Naive thymus-derived CD8-positive, alpha-beta T cell (primary cell): ENCODE data around the gene CC2D1A. TPM values are rescaled to one million over a fixed set of nuclear protein-coding genes. Genes with fewer than 3 reads are reported as not detected.
A peak's percentile ranks its signal among the peaks of the same experiment; 100 is the strongest.

Source experiments
- ATAC-seq, 2 donors: fragments of 150-1000 bp; cut with Tn5 transposase in 1 of 2; sonication (Bioruptor Pico), chemical (Tn5 transposase) in 1 of 2; 1 replicate in 1 of 2; 2 replicates in 1 of 2; pipeline ENCODE4 v1.10.0; 2021; ENCODE audit warnings: mild to moderate bottlenecking in 2 of 2, moderate library complexity in 2 of 2
- POLR2A ChIA-PET: fragments of 350-600 bp; sonication (Branson Sonifier 250); formaldehyde crosslinking; loops from one replicate; lab custom pipeline; 2021; ENCODE audit warnings: antibody characterized with exemption; lab: Charles Lee
- DNase-seq, 10 donors: peaks; one replicate each; pipeline versions ENCODE4 v3.0.0 to v3.0.0-alpha.2; 2020 to 2022
- H3K27ac Mint-ChIP-seq, 10 donors: one replicate each; pipeline ENCODE4 v1.8.0; 2020 to 2022; ENCODE audit warnings: mild to moderate bottlenecking in 10 of 10, mixed read lengths in 10 of 10, moderate library complexity in 4 of 10, inconsistent platforms in 1 of 10
- H3K27me3 Mint-ChIP-seq, 5 donors: one replicate each; pipeline ENCODE4 v1.8.0; 2021 to 2022; ENCODE audit warnings: mixed read lengths in 5 of 5
- H3K36me3 Mint-ChIP-seq, 3 donors: one replicate each; pipeline ENCODE4 v1.8.0; 2020 to 2022; ENCODE audit warnings: mixed read lengths in 3 of 3, mild to moderate bottlenecking in 2 of 3, inconsistent platforms in 1 of 3
- H3K4me1 Mint-ChIP-seq, 4 donors: one replicate each; pipeline ENCODE4 v1.8.0; 2021 to 2022; ENCODE audit warnings: mixed read lengths in 4 of 4
- H3K4me3 Mint-ChIP-seq, 10 donors: one replicate each; pipeline ENCODE4 v1.8.0; 2020 to 2022; ENCODE audit warnings: mild to moderate bottlenecking in 10 of 10, mixed read lengths in 10 of 10, moderate library complexity in 6 of 10, inconsistent platforms in 1 of 10
- H3K9me3 Mint-ChIP-seq, 9 donors: one replicate each; pipeline ENCODE4 v1.8.0; 2020 to 2022; ENCODE audit warnings: mixed read lengths in 9 of 9, mild to moderate bottlenecking in 3 of 9, inconsistent platforms in 1 of 9, moderate library complexity in 1 of 9
- polyA plus RNA-seq, 3 donors: library from polyadenylated mRNA; unstranded; fragments of 300-500 nt; fragmentation: Illumina TruSeq; gene quantifications; one replicate each; pipeline ENCODE4 v1.2.3, GENCODE V29; 2021
- total RNA-seq, 8 experiments: library from RNA in 2 of 8; stranded (reverse) in 2 of 8; gene quantifications; one replicate each; pipeline ENCODE4 v1.2.3 and lab custom pipeline; 2021 to 2026

The CC2D1A gene
- total and polyA plus RNA-seq, 5 experiments from 2014 or later: 4.3 to 30.7 (median 10.5) TPM

- peaks cover 0 to 9% (median 0%) of the 10 kb centered on the region in 5 donors for H3K27me3 Mint-ChIP-seq
- H3K36me3 Mint-ChIP-seq: no peaks in the 10 kb centered on the region
- no peaks in the 10 kb centered on the region for H3K9me3 Mint-ChIP-seq
- POLR2A ChIA-PET: interaction anchor here (6.6 kb wide), 1 partner anchor 155 kb away, joined by 41 read pairs; the partner anchor contains the start of gene IL27RA
- H3K4me1 Mint-ChIP-seq: peaks cover 5 to 36% (median 29%) of the 10 kb centered on the region in 4 donors
- no peak overlapping the region for H3K4me3 Mint-ChIP-seq
- DNase-seq (no peak), ATAC-seq (no peak)
- no peak overlapping the region for H3K27ac Mint-ChIP-seq
These were observed 28.7 kb upstream of the CC2D1A start for GRCh38 chr19:13877303-13877702.

- ATAC-seq (peak; percentile 94), DNase-seq (peak; percentile 93 to 98 (median 95))
- H3K27me3 Mint-ChIP-seq: no peaks in the 10 kb centered on the region
- H3K27ac Mint-ChIP-seq: peak overlapping the region in 9 of 10 donors; percentile 26 to 81 (median 74)
- peak overlapping the region; percentile 47 to 77 (median 67) for H3K4me3 Mint-ChIP-seq
- no peaks in the 10 kb centered on the region for H3K9me3 Mint-ChIP-seq
- peaks cover 7 to 46% (median 40%) of the 10 kb centered on the region in 4 donors for H3K4me1 Mint-ChIP-seq
- POLR2A ChIA-PET: interaction anchor here (0.6 to 6.6 kb wide), 12 partner anchors 25 to 489 kb away, joined by 3 to 41 read pairs (median 4); partner anchors contain the start of genes IL27RA and MISP3
- no peaks in the 10 kb centered on the region for H3K36me3 Mint-ChIP-seq
These were observed 25.6 kb upstream of the CC2D1A start for GRCh38 chr19:13880059-13881043.

- peak overlapping the region; percentile 11 to 88 (median 76) for H3K27ac Mint-ChIP-seq
- H3K36me3 Mint-ChIP-seq: no peaks in the 10 kb centered on the region
- H3K9me3 Mint-ChIP-seq: no peaks in the 10 kb centered on the region
- H3K4me3 Mint-ChIP-seq: peak overlapping the region in 9 of 10 donors; percentile 32 to 77 (median 71)
- peaks cover 7 to 48% (median 46%) of the 10 kb centered on the region in 4 donors for H3K4me1 Mint-ChIP-seq
- no peaks in the 10 kb centered on the region for H3K27me3 Mint-ChIP-seq
- POLR2A ChIA-PET: interaction anchor here (0.7 to 6.6 kb wide), 10 partner anchors 91 to 219 kb away, joined by 3 to 41 read pairs (median 4); partner anchors contain the start of genes IL27RA, MISP3 and RFX1
- DNase-seq (peak in 1 of 10 donors; percentile 37), ATAC-seq (peak in 1 of 2 donors; percentile 14)
These were observed 24.7 kb upstream of the CC2D1A start for GRCh38 chr19:13881251-13881691.

GRCh38 chr19:13881692-13882418 is 24.1 kb upstream of the CC2D1A start:
- Mint-ChIP-seq H3K4me1 (peaks cover 7 to 51% (median 49%) of the 10 kb centered on the region in 4 donors), H3K27ac (peak overlapping the region; percentile 59 to 88 (median 78)), H3K9me3 (no peaks in the 10 kb centered on the region), H3K4me3 (peak overlapping the region; percentile 34 to 79 (median 71)), H3K27me3 (no peaks in the 10 kb centered on the region), H3K36me3 (no peaks in the 10 kb centered on the region)
- DNase-seq: peak in 3 of 10 donors; percentile 32 to 47 (median 35)
- POLR2A ChIA-PET: interaction anchor here (1.1 to 6.6 kb wide), 10 partner anchors 91 to 257 kb away, joined by 3 to 41 read pairs (median 4); partner anchors contain the start of genes IL27RA and RFX1
- peak in 1 of 2 donors; percentile 6 for ATAC-seq

- ATAC-seq (no peak), DNase-seq (no peak)
- Mint-ChIP-seq H3K27me3 (no peaks in the 10 kb centered on the region), H3K4me1 (peaks cover 7 to 55% (median 50%) of the 10 kb centered on the region in 4 donors), H3K4me3 (peak overlapping the region; percentile 34 to 79 (median 71)), H3K27ac (peak overlapping the region; percentile 59 to 88 (median 78)), H3K9me3 (no peaks in the 10 kb centered on the region), H3K36me3 (no peaks in the 10 kb centered on the region)
- POLR2A ChIA-PET: interaction anchor here (1.1 to 6.6 kb wide), 8 partner anchors 90 to 256 kb away, joined by 3 to 41 read pairs (median 5); partner anchors contain the start of genes IL27RA and RFX1
These were observed 23.6 kb upstream of the CC2D1A start for GRCh38 chr19:13882419-13882795.

- H3K4me3 Mint-ChIP-seq: peak overlapping the region in 6 of 10 donors; percentile 39 to 79 (median 64)
- H3K9me3 Mint-ChIP-seq: no peaks in the 10 kb centered on the region
- peaks cover 7 to 59% (median 51%) of the 10 kb centered on the region in 4 donors for H3K4me1 Mint-ChIP-seq
- H3K27me3 Mint-ChIP-seq: no peaks in the 10 kb centered on the region
- H3K36me3 Mint-ChIP-seq: no peaks in the 10 kb centered on the region
- DNase-seq (no peak), ATAC-seq (no peak)
- POLR2A ChIA-PET: interaction anchor here (0.6 to 6.6 kb wide), 8 partner anchors 21 to 256 kb away, joined by 3 to 41 read pairs (median 6); partner anchors contain the start of gene IL27RA
- peak overlapping the region in 4 of 10 donors; percentile 53 to 75 (median 64) for H3K27ac Mint-ChIP-seq
These were observed 23.2 kb upstream of the CC2D1A start for GRCh38 chr19:13882836-13883235.

- no peaks in the 10 kb centered on the region for H3K36me3 Mint-ChIP-seq
- H3K27me3 Mint-ChIP-seq: no peaks in the 10 kb centered on the region
- POLR2A ChIA-PET: interaction anchor here (0.6 to 6.6 kb wide), 5 partner anchors 20 to 198 kb away, joined by 3 to 41 read pairs (median 6); partner anchors contain the start of gene IL27RA
- DNase-seq (no peak), ATAC-seq (no peak)
- peak overlapping the region in 6 of 10 donors; percentile 6 to 71 (median 25) for H3K27ac Mint-ChIP-seq
- peak overlapping the region in 5 of 10 donors; percentile 9 to 58 (median 14) for H3K4me3 Mint-ChIP-seq
- no peaks in the 10 kb centered on the region for H3K9me3 Mint-ChIP-seq
- H3K4me1 Mint-ChIP-seq: peaks cover 7 to 59% (median 51%) of the 10 kb centered on the region in 4 donors
These were observed 22.4 kb upstream of the CC2D1A start for GRCh38 chr19:13883516-13884064.

- no peaks in the 10 kb centered on the region for H3K27me3 Mint-ChIP-seq
- peak overlapping the region in 2 of 10 donors; percentile 52 to 89 for H3K27ac Mint-ChIP-seq
- no peak for DNase-seq
- no peaks in the 10 kb centered on the region for H3K9me3 Mint-ChIP-seq
- ATAC-seq: no peak
- H3K36me3 Mint-ChIP-seq: no peaks in the 10 kb centered on the region
- peaks cover 7 to 56% (median 50%) of the 10 kb centered on the region in 4 donors for H3K4me1 Mint-ChIP-seq
- no peak overlapping the region for H3K4me3 Mint-ChIP-seq
- POLR2A ChIA-PET: interaction anchor here (0.7 to 1.4 kb wide), 2 partner anchors 147 to 164 kb away, joined by 5 read pairs; partner anchors contain the start of gene IL27RA
These were observed 21.0 kb upstream of the CC2D1A start for GRCh38 chr19:13884726-13885591.

- H3K9me3 Mint-ChIP-seq: no peaks in the 10 kb centered on the region
- ATAC-seq (peak; percentile 16 to 37), DNase-seq (no peak)
- H3K36me3 Mint-ChIP-seq: no peaks in the 10 kb centered on the region
- no peaks in the 10 kb centered on the region for H3K27me3 Mint-ChIP-seq
- H3K4me3 Mint-ChIP-seq: peak overlapping the region in 7 of 10 donors; percentile 12 to 72 (median 36)
- H3K4me1 Mint-ChIP-seq: peaks cover 5 to 47% (median 42%) of the 10 kb centered on the region in 4 donors
- POLR2A ChIA-PET: interaction anchor here (0.6 to 1.4 kb wide), 2 partner anchors 163 to 632 kb away, joined by 3 to 5 read pairs; partner anchors contain the start of gene DNAJB1
- peak overlapping the region in 3 of 10 donors; percentile 15 to 92 (median 67) for H3K27ac Mint-ChIP-seq
These were observed 20.1 kb upstream of the CC2D1A start for GRCh38 chr19:13885826-13886365.

- H3K36me3 Mint-ChIP-seq: no peaks in the 10 kb centered on the region
- H3K27ac Mint-ChIP-seq: peak overlapping the region in 1 of 10 donors; percentile 92
- peak overlapping the region in 1 of 10 donors; percentile 57 for H3K4me3 Mint-ChIP-seq
- DNase-seq: peak in 1 of 10 donors; percentile 58
- peaks cover 3 to 36% (median 31%) of the 10 kb centered on the region in 4 donors for H3K4me1 Mint-ChIP-seq
- H3K9me3 Mint-ChIP-seq: no peaks in the 10 kb centered on the region
- no peak for ATAC-seq
- POLR2A ChIA-PET: interaction anchor here (0.7 kb wide), 2 partner anchors 617 to 1095 kb away, joined by 3 read pairs; no protein-coding TSS in a partner anchor
- H3K27me3 Mint-ChIP-seq: no peaks in the 10 kb centered on the region
These were observed 19.0 kb upstream of the CC2D1A start for GRCh38 chr19:13887018-13887436.
